Activated CD4-positive, alpha-beta T cell treated with anti-CD3 and anti-CD28 coated beads, Interleukin-2, amount 10 ng/mL, durations not matched to agents 7 days and 5 days (primary cell): ENCODE measurements around the gene CNN3. TPM values are rescaled to one million over a fixed set of nuclear protein-coding genes. Genes with fewer than 3 reads are reported as not detected.

Experiments
- CTCF ChIA-PET: fragments of 350-600 bp; sonication (Branson Sonifier 250); formaldehyde crosslinking; loops from one replicate; lab custom pipeline; 2021; ENCODE audit warnings: antibody characterized with exemption; lab: Charles Lee
- POLR2A ChIA-PET: fragments of 350-600 bp; sonication (Branson Sonifier 250); formaldehyde crosslinking; loops from one replicate; lab custom pipeline; 2021; ENCODE audit warnings: antibody characterized with exemption; lab: Charles Lee
- DNase-seq: peaks from one replicate; pipeline ENCODE4 v3.0.0-alpha.2; 2020
- H3K27ac Mint-ChIP-seq: one replicate; pipeline ENCODE4 v1.8.0; 2021; ENCODE audit warnings: mild to moderate bottlenecking, moderate library complexity, mixed read lengths
- H3K27me3 Mint-ChIP-seq: one replicate; pipeline ENCODE4 v1.8.0; 2021; ENCODE audit warnings: mixed read lengths
- H3K36me3 Mint-ChIP-seq: one replicate; pipeline ENCODE4 v1.8.0; 2021; ENCODE audit warnings: low read depth, mixed read lengths
- H3K4me1 Mint-ChIP-seq: one replicate; pipeline ENCODE4 v1.8.0; 2021; ENCODE audit warnings: mixed read lengths
- H3K4me3 Mint-ChIP-seq: one replicate; pipeline ENCODE4 v1.8.0; 2021; ENCODE audit warnings: mild to moderate bottlenecking, moderate library complexity, mixed read lengths
- H3K9me3 Mint-ChIP-seq: one replicate; pipeline ENCODE4 v1.8.0; 2021; ENCODE audit warnings: mixed read lengths
- total RNA-seq, 2 experiments: library from RNA; stranded (reverse); gene quantifications; one replicate each; pipeline ENCODE4 v1.2.3, GENCODE V29; 2021

The CNN3 gene
- total RNA-seq, 2 experiments from 2014 or later: 0.92 to 1.2 TPM

GRCh38 chr1:94864821-94865220 is 62.1 kb downstream of the CNN3 start:
- H3K36me3 Mint-ChIP-seq: no peaks in the 10 kb centered on the region
- H3K27ac Mint-ChIP-seq: no peak overlapping the region
- ChIA-PET POLR2A (no interaction called here), CTCF (interaction anchor here (2.3 kb wide), 1 partner anchor 11 kb away, joined by 8 read pairs; no protein-coding TSS in a partner anchor)
- H3K4me3 Mint-ChIP-seq: no peak overlapping the region
- H3K27me3 Mint-ChIP-seq: no peaks in the 10 kb centered on the region
- no peaks in the 10 kb centered on the region for H3K4me1 Mint-ChIP-seq
- no peak for DNase-seq
- no peaks in the 10 kb centered on the region for H3K9me3 Mint-ChIP-seq

- Mint-ChIP-seq H3K27me3 (peaks cover 2% of the 10 kb centered on the region), H3K9me3 (no peaks in the 10 kb centered on the region), H3K27ac (no peak overlapping the region), H3K4me1 (no peaks in the 10 kb centered on the region), H3K36me3 (no peaks in the 10 kb centered on the region), H3K4me3 (no peak overlapping the region)
- no peak for DNase-seq
- CTCF ChIA-PET: interaction anchor here (0.6 to 2.3 kb wide), 4 partner anchors 10 to 179 kb away, joined by 3 to 8 read pairs (median 3); no protein-coding TSS in a partner anchor
- POLR2A ChIA-PET: no interaction called here
Observed at GRCh38 chr1:94863919-94864318, 63.0 kb downstream of the CNN3 start.

DNA sequence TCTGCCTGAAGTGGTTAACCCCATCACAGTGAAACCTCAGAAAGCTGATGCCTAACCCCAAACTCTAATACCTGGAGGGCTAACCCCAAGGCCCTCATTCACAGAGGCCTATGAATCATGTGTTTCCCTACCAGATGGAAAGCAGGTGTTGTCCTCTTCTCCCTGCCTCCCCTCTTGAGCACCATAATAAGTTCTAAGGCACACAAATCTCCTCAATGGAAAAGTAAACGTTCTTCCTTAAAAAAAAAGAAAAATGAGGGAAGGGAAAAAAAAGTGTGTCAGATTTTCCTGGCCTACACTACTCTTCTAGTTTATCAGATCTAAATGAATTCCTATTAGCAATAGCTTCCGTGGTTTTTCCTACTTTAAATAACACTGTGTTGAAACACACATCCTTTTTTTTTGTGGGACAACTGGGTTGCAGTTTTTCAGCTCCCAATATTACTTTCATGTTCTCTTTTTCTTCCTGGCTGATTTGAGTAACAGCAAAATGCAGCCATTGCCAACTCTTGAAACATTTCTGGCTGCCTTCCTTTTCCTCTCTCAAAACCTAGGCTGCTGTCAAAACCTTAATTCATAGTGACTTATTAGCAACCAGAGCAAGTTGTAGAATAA is 63.5 kb downstream of the CNN3 start:
- no peaks in the 10 kb centered on the region for H3K9me3 Mint-ChIP-seq
- H3K4me1 Mint-ChIP-seq: no peaks in the 10 kb centered on the region
- POLR2A ChIA-PET: no interaction called here
- DNase-seq: no peak
- H3K27ac Mint-ChIP-seq: no peak overlapping the region
- H3K36me3 Mint-ChIP-seq: no peaks in the 10 kb centered on the region
- peaks cover 2% of the 10 kb centered on the region for H3K27me3 Mint-ChIP-seq
- H3K4me3 Mint-ChIP-seq: no peak overlapping the region
- CTCF ChIA-PET: interaction anchor here (0.6 to 1.5 kb wide), 5 partner anchors 9 to 180 kb away, joined by 3 to 4 read pairs (median 3); no protein-coding TSS in a partner anchor

DNA sequence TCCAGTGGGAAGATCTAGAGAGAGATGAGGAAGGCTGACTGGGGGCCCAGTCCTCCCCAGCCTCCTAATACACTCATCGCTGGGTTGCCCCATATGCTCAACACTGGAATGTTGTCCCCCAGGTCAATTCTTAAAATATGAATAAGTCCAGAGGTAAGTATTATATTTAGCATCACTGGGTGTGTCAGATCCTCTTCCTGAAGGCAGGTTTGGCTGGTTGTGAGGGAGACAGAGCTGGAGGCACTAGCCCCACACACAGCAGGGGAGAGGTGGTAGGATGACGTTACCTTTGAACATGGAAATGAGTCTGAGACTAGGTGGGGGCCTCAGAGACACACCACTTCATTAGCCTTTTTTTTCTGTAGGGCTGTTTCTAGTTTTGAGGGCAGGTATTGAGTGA is 64.2 kb downstream of the CNN3 start:
- peaks cover 2% of the 10 kb centered on the region for H3K27me3 Mint-ChIP-seq
- POLR2A ChIA-PET: no interaction called here
- no peak for DNase-seq
- no peaks in the 10 kb centered on the region for H3K9me3 Mint-ChIP-seq
- H3K4me3 Mint-ChIP-seq: no peak overlapping the region
- no peaks in the 10 kb centered on the region for H3K4me1 Mint-ChIP-seq
- CTCF ChIA-PET: interaction anchor here (0.6 to 1.5 kb wide), 4 partner anchors 8 to 180 kb away, joined by 3 to 4 read pairs (median 3); no protein-coding TSS in a partner anchor
- H3K36me3 Mint-ChIP-seq: no peaks in the 10 kb centered on the region
- H3K27ac Mint-ChIP-seq: no peak overlapping the region

DNA sequence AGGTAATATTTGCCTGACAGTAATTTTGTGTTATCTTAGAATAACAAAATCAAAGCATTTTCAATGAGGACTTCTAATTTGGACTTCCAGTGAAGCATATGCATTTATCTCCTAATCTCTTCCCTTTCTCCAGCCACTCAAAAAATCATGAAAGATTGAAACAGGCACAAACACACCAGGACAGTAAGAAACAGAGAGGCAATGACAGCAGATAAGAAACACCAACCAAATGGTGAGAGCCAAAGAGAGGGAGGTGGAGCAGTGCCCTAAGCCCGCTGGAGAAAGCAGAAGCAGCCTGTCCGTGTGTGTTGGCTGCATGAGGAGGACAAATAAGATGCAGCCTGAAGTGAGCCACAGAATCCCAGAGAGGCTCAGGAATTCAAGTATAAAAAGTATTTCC is 67.7 kb downstream of the CNN3 start:
- H3K27ac Mint-ChIP-seq: no peak overlapping the region
- ChIA-PET CTCF (interaction anchor here (1.6 kb wide), 1 partner anchor 184 kb away, joined by 4 read pairs; no protein-coding TSS in a partner anchor), POLR2A (no interaction called here)
- no peaks in the 10 kb centered on the region for H3K36me3 Mint-ChIP-seq
- H3K4me1 Mint-ChIP-seq: no peaks in the 10 kb centered on the region
- no peaks in the 10 kb centered on the region for H3K9me3 Mint-ChIP-seq
- DNase-seq: no peak
- H3K27me3 Mint-ChIP-seq: peaks cover 2% of the 10 kb centered on the region
- H3K4me3 Mint-ChIP-seq: no peak overlapping the region

DNA sequence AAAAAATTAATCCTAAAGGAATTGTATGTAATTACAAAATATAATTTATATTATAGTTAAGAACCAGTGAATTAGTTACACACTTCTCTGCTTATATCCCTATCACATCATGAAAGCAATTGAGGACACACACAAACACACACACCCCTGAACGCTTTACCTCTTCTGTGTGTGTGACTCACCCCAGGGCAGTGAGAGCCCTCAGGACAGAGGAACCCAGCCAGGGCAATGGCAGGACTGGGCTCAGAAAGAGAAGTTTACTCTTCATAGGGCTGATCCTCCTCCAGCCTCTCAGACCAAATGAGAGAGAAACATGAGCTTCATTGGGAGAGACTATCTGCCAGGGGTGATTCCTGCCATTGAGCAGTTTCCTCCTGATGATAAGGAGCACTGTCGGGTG is 68.6 kb downstream of the CNN3 start:
- CTCF ChIA-PET: no interaction called here

GRCh38 chr1:94856868-94857267 is 70.0 kb downstream of the CNN3 start:
- CTCF ChIA-PET: interaction anchor here (0.9 to 3.1 kb wide), 6 partner anchors 10 to 187 kb away, joined by 3 to 30 read pairs (median 4); no protein-coding TSS in a partner anchor
- H3K9me3 Mint-ChIP-seq: no peaks in the 10 kb centered on the region
- POLR2A ChIA-PET: no interaction called here
- no peak for DNase-seq
- no peak overlapping the region for H3K4me3 Mint-ChIP-seq
- no peak overlapping the region for H3K27ac Mint-ChIP-seq
- H3K4me1 Mint-ChIP-seq: no peaks in the 10 kb centered on the region
- H3K36me3 Mint-ChIP-seq: no peaks in the 10 kb centered on the region
- H3K27me3 Mint-ChIP-seq: peaks cover 2% of the 10 kb centered on the region

More for the DNA sequence above, 68.6 kb downstream of the CNN3 start:
- no peak overlapping the region for H3K27ac Mint-ChIP-seq
- peaks cover 2% of the 10 kb centered on the region for H3K27me3 Mint-ChIP-seq
- H3K9me3 Mint-ChIP-seq: no peaks in the 10 kb centered on the region
- no peak overlapping the region for H3K4me3 Mint-ChIP-seq
- DNase-seq: no peak
- POLR2A ChIA-PET: no interaction called here
- no peaks in the 10 kb centered on the region for H3K36me3 Mint-ChIP-seq
- no peaks in the 10 kb centered on the region for H3K4me1 Mint-ChIP-seq

- no peak for DNase-seq
- Mint-ChIP-seq H3K9me3 (no peaks in the 10 kb centered on the region), H3K4me3 (no peak overlapping the region), H3K36me3 (no peaks in the 10 kb centered on the region), H3K4me1 (no peaks in the 10 kb centered on the region), H3K27me3 (peaks cover 2% of the 10 kb centered on the region), H3K27ac (no peak overlapping the region)
- ChIA-PET POLR2A (no interaction called here), CTCF (interaction anchor here (0.6 to 3.1 kb wide), 4 partner anchors 73 to 308 kb away, joined by 3 to 30 read pairs (median 4); no protein-coding TSS in a partner anchor)
Observed at GRCh38 chr1:94856004-94856403, 70.9 kb downstream of the CNN3 start.

GRCh38 chr1:94855307-94855700 is 71.6 kb downstream of the CNN3 start:
- POLR2A ChIA-PET: no interaction called here
- Mint-ChIP-seq H3K27me3 (peaks cover 4% of the 10 kb centered on the region), H3K36me3 (no peaks in the 10 kb centered on the region), H3K27ac (no peak overlapping the region), H3K4me1 (no peaks in the 10 kb centered on the region), H3K9me3 (no peaks in the 10 kb centered on the region), H3K4me3 (no peak overlapping the region)
- CTCF ChIA-PET: interaction anchor here (0.6 to 3.1 kb wide), 8 partner anchors 10 to 307 kb away, joined by 3 to 30 read pairs (median 6); no protein-coding TSS in a partner anchor
- no peak for DNase-seq

- Mint-ChIP-seq H3K4me3 (no peak overlapping the region), H3K27ac (no peak overlapping the region), H3K27me3 (peaks cover 6% of the 10 kb centered on the region), H3K9me3 (no peaks in the 10 kb centered on the region), H3K4me1 (no peaks in the 10 kb centered on the region), H3K36me3 (no peaks in the 10 kb centered on the region)
- ChIA-PET POLR2A (no interaction called here), CTCF (interaction anchor here (0.5 to 3.1 kb wide), 28 partner anchors 8 to 1736 kb away, joined by 3 to 30 read pairs (median 4); partner anchors contain the start of gene RWDD3)
- peak; percentile 86 for DNase-seq
Observed at GRCh38 chr1:94854458-94855306, 72.2 kb downstream of the CNN3 start.

DNA sequence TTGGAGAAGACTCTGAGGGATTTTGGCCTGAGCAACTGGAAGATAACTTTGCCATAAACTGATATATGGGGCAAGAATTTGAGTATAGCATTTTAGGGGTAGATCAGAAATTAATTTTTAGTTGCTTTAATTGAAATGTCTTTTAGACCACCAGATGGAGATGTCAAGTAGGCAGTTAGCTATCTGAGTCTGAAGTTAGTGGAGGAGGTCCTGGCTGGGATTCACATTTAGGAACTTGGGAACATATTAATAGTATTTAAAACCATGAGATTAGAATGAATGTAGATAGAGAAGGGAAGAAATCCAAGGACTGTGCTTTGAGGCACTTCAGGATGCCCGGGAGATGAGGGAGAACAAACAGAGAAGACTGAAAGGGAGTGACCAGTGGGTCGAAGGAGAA is 74.1 kb downstream of the CNN3 start:
- POLR2A ChIA-PET: no interaction called here
- no peak for DNase-seq
- CTCF ChIA-PET: interaction anchor here (1.4 kb wide), 1 partner anchor 191 kb away, joined by 5 read pairs; no protein-coding TSS in a partner anchor

GRCh38 chr1:94851571-94851970 is 75.3 kb downstream of the CNN3 start:
- no peaks in the 10 kb centered on the region for H3K9me3 Mint-ChIP-seq
- POLR2A ChIA-PET: no interaction called here
- H3K4me1 Mint-ChIP-seq: no peaks in the 10 kb centered on the region
- no peak overlapping the region for H3K27ac Mint-ChIP-seq
- peaks cover 4% of the 10 kb centered on the region for H3K27me3 Mint-ChIP-seq
- H3K4me3 Mint-ChIP-seq: no peak overlapping the region
- CTCF ChIA-PET: interaction anchor here (0.9 to 1.3 kb wide), 2 partner anchors 10 to 188 kb away, joined by 3 read pairs; no protein-coding TSS in a partner anchor
- no peak for DNase-seq
- no peaks in the 10 kb centered on the region for H3K36me3 Mint-ChIP-seq

More for the DNA sequence above, 74.1 kb downstream of the CNN3 start:
- Mint-ChIP-seq H3K4me1 (no peaks in the 10 kb centered on the region), H3K36me3 (no peaks in the 10 kb centered on the region), H3K4me3 (no peak overlapping the region), H3K27me3 (peaks cover 4% of the 10 kb centered on the region), H3K9me3 (no peaks in the 10 kb centered on the region), H3K27ac (no peak overlapping the region)
